Ascending aorta (tissue), 2 donors: Measurements from ENCODE around the gene BOC. TPM values are rescaled to one million over a fixed set of nuclear protein-coding genes. Genes with fewer than 3 reads are reported as not detected.

Experiments
- DNase-seq, 2 donors: peaks; one replicate each; pipeline ENCODE4 v3.0.0-alpha.2; 2019; ENCODE audit warnings: low spot score in 2 of 2
- H3K27ac ChIP-seq, 2 donors: fragments of 200-600 bp; sonication (generic); one replicate each; pipeline ENCODE4 v1.5.1; 2016 to 2017; ENCODE audit warnings: mild to moderate bottlenecking in 1 of 2
- H3K27me3 ChIP-seq: fragments of 200-600 bp; sonication (generic); one replicate; pipeline ENCODE4 v1.5.1; 2017
- H3K36me3 ChIP-seq, 2 donors: fragments of 200-600 bp; sonication (generic); one replicate each; pipeline ENCODE4 v1.5.1; 2016
- H3K4me1 ChIP-seq, 2 donors: fragments of 200-600 bp; sonication (generic); one replicate each; pipeline ENCODE4 v1.5.1; 2016 to 2017; ENCODE audit warnings: mild to moderate bottlenecking in 1 of 2
- H3K4me3 ChIP-seq, 2 donors: fragments of 200-600 bp; sonication (generic); one replicate each; pipeline ENCODE4 v1.5.1; 2016 to 2017; ENCODE audit warnings: mild to moderate bottlenecking in 1 of 2
- H3K9me3 ChIP-seq, 2 donors: fragments of 200-600 bp; sonication (generic); one replicate each; pipeline ENCODE4 v1.5.1; 2016
- intact Hi-C: fragments of 100-400 bp; cut with DNase I; formaldehyde crosslinking; loops from one replicate; pipeline ENCODE4 v1.15.1; 2023
- total RNA-seq: library from RNA; depleted of rRNA; stranded (reverse); fragments of >200 nt; gene quantifications from one replicate; pipeline ENCODE4 v1.1.0, GENCODE V29; 2016
- TF ChIP-seq, protein P1 (sequence below), 3 experiments: fragments of 200-600 bp in 2 of 3; fragments of 450-650 bp in 1 of 3; sonication (generic) in 2 of 3; IDR thresholded peaks; one replicate each; pipeline ENCODE4 v1.5.1; 2016 to 2019; ENCODE audit warnings: antibody characterized with exemption in 3 of 3, mild to moderate bottlenecking in 1 of 3, moderate library complexity in 1 of 3

BOC gene
- total RNA-seq, 1 donor from 2014 or later = 31.3 TPM

GRCh38 chr3:113262304-113262665 is 50.9 kb downstream of the BOC start:
- Histone ChIP-seq H3K27ac (peak overlapping the region in 1 of 2 donors; percentile 78), H3K4me1 (peaks cover 0 to 16% of the 10 kb centered on the region in 2 donors), H3K9me3 (no peaks in the 10 kb centered on the region), H3K27me3 (no peaks in the 10 kb centered on the region), H3K36me3 (no peaks in the 10 kb centered on the region), H3K4me3 (no peak overlapping the region)
- TF ChIP-seq, protein P1, sequence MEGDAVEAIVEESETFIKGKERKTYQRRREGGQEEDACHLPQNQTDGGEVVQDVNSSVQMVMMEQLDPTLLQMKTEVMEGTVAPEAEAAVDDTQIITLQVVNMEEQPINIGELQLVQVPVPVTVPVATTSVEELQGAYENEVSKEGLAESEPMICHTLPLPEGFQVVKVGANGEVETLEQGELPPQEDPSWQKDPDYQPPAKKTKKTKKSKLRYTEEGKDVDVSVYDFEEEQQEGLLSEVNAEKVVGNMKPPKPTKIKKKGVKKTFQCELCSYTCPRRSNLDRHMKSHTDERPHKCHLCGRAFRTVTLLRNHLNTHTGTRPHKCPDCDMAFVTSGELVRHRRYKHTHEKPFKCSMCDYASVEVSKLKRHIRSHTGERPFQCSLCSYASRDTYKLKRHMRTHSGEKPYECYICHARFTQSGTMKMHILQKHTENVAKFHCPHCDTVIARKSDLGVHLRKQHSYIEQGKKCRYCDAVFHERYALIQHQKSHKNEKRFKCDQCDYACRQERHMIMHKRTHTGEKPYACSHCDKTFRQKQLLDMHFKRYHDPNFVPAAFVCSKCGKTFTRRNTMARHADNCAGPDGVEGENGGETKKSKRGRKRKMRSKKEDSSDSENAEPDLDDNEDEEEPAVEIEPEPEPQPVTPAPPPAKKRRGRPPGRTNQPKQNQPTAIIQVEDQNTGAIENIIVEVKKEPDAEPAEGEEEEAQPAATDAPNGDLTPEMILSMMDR (IDR thresholded peaks at IDR 0.05) = no peak
- DNase-seq = no peak
- intact Hi-C loops = loop anchor here (5.0 kb wide), 1 partner anchor 50 kb away; the partner anchor contains the start of gene BOC

GRCh38 chr3:113263020-113263419 is 51.7 kb downstream of the BOC start:
- DNase-seq = no peak
- H3K4me1 ChIP-seq = peaks cover 0 to 16% of the 10 kb centered on the region in 2 donors

DNA sequence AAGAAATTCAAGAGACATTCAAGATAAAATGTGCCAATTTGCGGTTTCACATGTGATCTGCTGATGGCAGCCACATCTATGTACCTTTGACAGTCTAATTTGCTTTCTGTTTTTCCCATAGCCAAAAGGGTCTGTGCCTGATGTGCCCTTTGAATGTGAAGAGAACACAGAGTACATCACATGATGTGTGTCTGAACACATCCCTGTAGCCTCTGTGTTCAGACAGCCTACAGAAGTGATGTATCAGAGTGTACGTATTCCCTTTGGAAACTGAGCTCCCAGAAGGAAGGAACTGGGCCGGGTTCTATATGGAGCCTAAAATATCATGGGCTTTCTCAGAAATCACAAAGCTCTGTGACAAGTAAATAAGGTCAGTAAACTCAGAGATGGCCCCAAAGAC is 52.4 kb downstream of the BOC start:
- H3K27ac ChIP-seq = no peak overlapping the region
- H3K4me3 ChIP-seq = no peak overlapping the region
- TF ChIP-seq, protein P1 (IDR thresholded peaks at IDR 0.05) = no peak

More at GRCh38 chr3:113263020-113263419, 51.7 kb downstream of the BOC start:
- no peak overlapping the region for H3K27ac ChIP-seq
- intact Hi-C loops = loop anchor here (5.0 kb wide), 1 partner anchor 51 kb away; the partner anchor contains the start of gene BOC
- TF ChIP-seq, protein P1 (IDR thresholded peaks at IDR 0.05) = no peak
- no peaks in the 10 kb centered on the region for H3K27me3 ChIP-seq
- H3K4me3 ChIP-seq = no peak overlapping the region
- no peaks in the 10 kb centered on the region for H3K9me3 ChIP-seq
- no peaks in the 10 kb centered on the region for H3K36me3 ChIP-seq

DNA sequence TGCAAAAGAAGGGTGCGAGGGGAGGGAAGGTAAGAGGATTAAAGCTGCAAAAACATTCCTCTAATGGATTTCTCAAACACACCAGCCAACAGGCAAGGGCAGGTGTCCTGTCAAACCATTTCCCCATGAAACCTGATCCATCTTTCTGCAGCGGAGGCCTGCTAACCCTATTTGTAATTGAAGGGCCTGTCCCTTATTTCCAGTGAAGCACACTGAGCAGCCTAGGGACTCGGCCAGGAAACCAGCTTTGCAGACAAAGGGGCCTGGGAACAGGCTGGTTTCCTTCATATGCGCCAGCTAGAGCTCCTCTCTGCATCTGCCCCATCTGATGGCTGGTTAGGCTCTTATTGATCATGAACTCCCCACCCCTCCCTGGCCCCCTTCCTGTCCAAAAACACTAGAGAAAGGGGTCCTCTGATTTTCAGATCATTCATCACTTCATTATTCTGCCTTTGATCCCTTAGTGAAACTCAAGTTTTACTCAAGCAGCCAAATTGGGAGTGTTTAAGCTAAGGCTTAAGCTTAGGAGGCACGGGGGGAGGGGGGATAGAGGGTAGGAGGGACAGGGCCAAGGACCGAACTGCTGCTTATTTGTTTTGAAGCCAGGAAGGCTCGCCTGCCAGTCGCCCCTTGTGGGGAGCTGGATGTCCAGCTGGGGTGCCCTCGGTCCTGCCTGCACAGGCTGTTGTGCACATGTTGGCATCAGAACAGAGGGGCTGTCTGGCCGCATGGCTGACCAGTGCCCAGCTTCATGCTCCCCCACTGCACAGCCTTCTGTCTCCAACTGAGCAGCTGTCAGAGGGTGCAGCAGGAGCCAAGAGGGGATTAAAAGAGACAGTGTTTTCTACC is 53.1 kb downstream of the BOC start:
- no peaks in the 10 kb centered on the region for H3K9me3 ChIP-seq
- no peaks in the 10 kb centered on the region for H3K27me3 ChIP-seq
- peaks cover 0 to 12% of the 10 kb centered on the region in 2 donors for H3K4me1 ChIP-seq
- H3K4me3 ChIP-seq = no peak overlapping the region
- H3K36me3 ChIP-seq = peaks cover 9 to 10% of the 10 kb centered on the region in 2 donors
- DNase-seq = no peak
- intact Hi-C loops = loop anchor here (5.0 kb wide), 1 partner anchor 52 kb away; the partner anchor contains the start of gene BOC
- TF ChIP-seq, protein P1 (IDR thresholded peaks at IDR 0.05) = no peak
- H3K27ac ChIP-seq = no peak overlapping the region

More for the DNA sequence above, 52.4 kb downstream of the BOC start:
- Histone ChIP-seq H3K27me3 (no peaks in the 10 kb centered on the region), H3K4me1 (peaks cover 0 to 16% of the 10 kb centered on the region in 2 donors), H3K36me3 (peaks cover 5 to 6% of the 10 kb centered on the region in 2 donors), H3K9me3 (no peaks in the 10 kb centered on the region)
- intact Hi-C loops = loop anchor here (5.0 kb wide), 1 partner anchor 51 kb away; the partner anchor contains the start of gene BOC
- DNase-seq = no peak

- no peak for DNase-seq
- Histone ChIP-seq H3K9me3 (no peaks in the 10 kb centered on the region), H3K27ac (no peak overlapping the region), H3K4me1 (peaks cover 0 to 12% of the 10 kb centered on the region in 2 donors), H3K4me3 (no peak overlapping the region), H3K27me3 (no peaks in the 10 kb centered on the region), H3K36me3 (peaks cover 9 to 16% of the 10 kb centered on the region in 2 donors)
- TF ChIP-seq, protein P1 (IDR thresholded peaks at IDR 0.05) = no peak
- intact Hi-C loops = no loop called here
These were observed 53.9 kb downstream of the BOC start for GRCh38 chr3:113265231-113265630.
